HepG2 (cell line): ENCODE results near the gene MTA2.

Experiments
- BHLHE40 ChIP-seq: IDR thresholded peaks from 2 replicates; pipeline ENCODE4 v1.6.1; 2011; ENCODE audit warnings: low read length, improper control_type of control experiment
- HOMEZ ChIP-seq: IDR thresholded peaks from 2 replicates; pipeline ENCODE4 v1.6.1; 2016; ENCODE audit warnings: low read depth
- NFE2L1 ChIP-seq: sonication (generic); formaldehyde crosslinking; IDR thresholded peaks from 2 replicates; pipeline ENCODE4 v1.4.0; 2020; ENCODE audit warnings: missing genetic modification reagents, mild to moderate bottlenecking, borderline replicate concordance
- RAD21 ChIP-seq: fragments of 450-650 bp; formaldehyde crosslinking; IDR thresholded peaks from 2 replicates; pipeline ENCODE4 v1.5.0; 2020; ENCODE audit warnings: mild to moderate bottlenecking
- TFAP4 ChIP-seq: sonication (generic); IDR thresholded peaks from 2 replicates; pipeline ENCODE4 v1.6.1; 2016; ENCODE audit warnings: low read depth, borderline replicate concordance
- TMF1 ChIP-seq: sonication (generic); formaldehyde crosslinking; IDR thresholded peaks from 2 replicates; pipeline ENCODE4 v1.8.1; 2022; ENCODE audit warnings: low read depth, missing genetic modification reagents
- ZBTB4 ChIP-seq: sonication (generic); formaldehyde crosslinking; IDR thresholded peaks from 2 replicates; pipeline ENCODE4 v1.4.0; 2020; ENCODE audit warnings: missing genetic modification reagents, mild to moderate bottlenecking, borderline replicate concordance

GRCh38 chr11:62603072-62603408 is 1.4 kb upstream of the MTA2 start:
- TF ChIP-seq HOMEZ (CRISPR knock-in tag) (no peak), NFE2L1 (CRISPR knock-in tag) (no peak), BHLHE40 (no peak), TFAP4 (no peak), TMF1 (CRISPR knock-in tag) (no peak), RAD21 (CRISPR knock-in tag) (no peak), ZBTB4 (CRISPR knock-in tag) (no peak)
